ENCODE results near the gene MTFR1L.
A peak's percentile ranks its signal among the peaks of the same experiment; 100 is the strongest.

The MTFR1L gene

DNA sequence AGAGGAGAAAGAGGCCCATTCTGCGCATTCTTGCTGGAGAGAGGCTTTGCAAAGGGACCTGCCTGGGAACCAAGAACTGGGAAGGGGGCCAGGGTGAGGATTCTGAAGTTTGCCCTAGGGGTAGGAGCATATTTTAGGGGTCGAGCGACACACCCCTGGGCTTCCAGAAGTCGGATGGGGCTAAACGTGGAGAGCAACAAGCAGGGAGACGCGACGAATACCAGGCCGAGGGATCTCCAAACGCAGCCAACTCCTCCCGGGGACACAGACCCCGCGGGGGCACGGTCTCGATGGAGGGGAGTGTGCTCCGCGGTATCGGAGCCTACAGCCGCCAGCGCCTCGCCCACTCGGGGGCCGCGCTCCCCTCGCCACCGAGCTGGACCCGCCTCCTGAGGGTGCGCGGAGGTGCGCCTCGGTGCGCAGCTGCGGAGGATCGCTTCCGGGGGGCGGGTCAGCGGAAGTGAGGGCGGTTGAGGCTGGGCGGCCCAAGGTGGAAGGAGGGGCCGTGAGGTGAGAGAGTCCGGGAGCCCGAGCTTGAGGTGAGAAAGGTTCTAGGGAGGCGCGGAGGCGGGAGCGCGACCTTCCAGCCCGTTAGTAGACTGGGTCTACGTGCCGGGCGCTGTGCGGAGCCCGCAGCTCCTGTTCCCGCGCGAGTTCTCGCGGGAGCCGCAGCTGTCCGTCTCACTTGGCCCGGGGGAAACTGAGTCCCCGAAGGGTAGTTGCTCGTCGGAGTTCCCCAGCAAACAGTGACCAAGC, at the start of gene MTFR1L:
Gene MTFR1L (plus strand): TSS at position 464 of the 756 bp plus-strand sequence. CDS start 3,151 bp downstream, outside the sequence.
- peak; percentile 73 for TF ChIP-seq TCF12 (IDR thresholded peaks at IDR 0.05; ENCODE audit: low read depth)
- peak; percentile 73 for TF ChIP-seq MAX (IDR thresholded peaks at IDR 0.05)
- TF ChIP-seq, protein P1, sequence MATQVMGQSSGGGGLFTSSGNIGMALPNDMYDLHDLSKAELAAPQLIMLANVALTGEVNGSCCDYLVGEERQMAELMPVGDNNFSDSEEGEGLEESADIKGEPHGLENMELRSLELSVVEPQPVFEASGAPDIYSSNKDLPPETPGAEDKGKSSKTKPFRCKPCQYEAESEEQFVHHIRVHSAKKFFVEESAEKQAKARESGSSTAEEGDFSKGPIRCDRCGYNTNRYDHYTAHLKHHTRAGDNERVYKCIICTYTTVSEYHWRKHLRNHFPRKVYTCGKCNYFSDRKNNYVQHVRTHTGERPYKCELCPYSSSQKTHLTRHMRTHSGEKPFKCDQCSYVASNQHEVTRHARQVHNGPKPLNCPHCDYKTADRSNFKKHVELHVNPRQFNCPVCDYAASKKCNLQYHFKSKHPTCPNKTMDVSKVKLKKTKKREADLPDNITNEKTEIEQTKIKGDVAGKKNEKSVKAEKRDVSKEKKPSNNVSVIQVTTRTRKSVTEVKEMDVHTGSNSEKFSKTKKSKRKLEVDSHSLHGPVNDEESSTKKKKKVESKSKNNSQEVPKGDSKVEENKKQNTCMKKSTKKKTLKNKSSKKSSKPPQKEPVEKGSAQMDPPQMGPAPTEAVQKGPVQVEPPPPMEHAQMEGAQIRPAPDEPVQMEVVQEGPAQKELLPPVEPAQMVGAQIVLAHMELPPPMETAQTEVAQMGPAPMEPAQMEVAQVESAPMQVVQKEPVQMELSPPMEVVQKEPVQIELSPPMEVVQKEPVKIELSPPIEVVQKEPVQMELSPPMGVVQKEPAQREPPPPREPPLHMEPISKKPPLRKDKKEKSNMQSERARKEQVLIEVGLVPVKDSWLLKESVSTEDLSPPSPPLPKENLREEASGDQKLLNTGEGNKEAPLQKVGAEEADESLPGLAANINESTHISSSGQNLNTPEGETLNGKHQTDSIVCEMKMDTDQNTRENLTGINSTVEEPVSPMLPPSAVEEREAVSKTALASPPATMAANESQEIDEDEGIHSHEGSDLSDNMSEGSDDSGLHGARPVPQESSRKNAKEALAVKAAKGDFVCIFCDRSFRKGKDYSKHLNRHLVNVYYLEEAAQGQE (IDR thresholded peaks at IDR 0.05; ENCODE audit: low read depth) = no peak
- TF ChIP-seq CEBPB (IDR thresholded peaks at IDR 0.05) = no peak
- peak; percentile 69 for TF ChIP-seq EGR1 (IDR thresholded peaks at IDR 0.05)
- TF ChIP-seq RAD21 (IDR thresholded peaks at IDR 0.05; ENCODE audit: low read depth) = no peak
- no peak for TF ChIP-seq NFIC (IDR thresholded peaks at IDR 0.05)
- no peak for TF ChIP-seq YY1 (IDR thresholded peaks at IDR 0.05; ENCODE audit: low read depth)
- TF ChIP-seq TAF1 (IDR thresholded peaks at IDR 0.05; ENCODE audit: low read depth) = peak; percentile 81
- TF ChIP-seq EP300 (IDR thresholded peaks at IDR 0.05; ENCODE audit: borderline replicate concordance) = no peak
- peak; percentile 81 for TF ChIP-seq ZBTB7A (IDR thresholded peaks at IDR 0.05; ENCODE audit: low read depth)
- 0 out of 2 replicates have a peak, but pooled peaks have one; percentile 23 for TF ChIP-seq USF1 (IDR thresholded peaks at IDR 0.05)
- no peak for TF ChIP-seq CREB1 (IDR thresholded peaks at IDR 0.05; ENCODE audit: low read depth)
- TF ChIP-seq FOXM1 (IDR thresholded peaks at IDR 0.05; ENCODE audit: borderline replicate concordance, low read depth) = no peak
- TF ChIP-seq TEAD4 (IDR thresholded peaks at IDR 0.05) = no peak; the same call in 1 of the 2 replicates

- TF ChIP-seq TCF12 (IDR thresholded peaks at IDR 0.05; ENCODE audit: low read depth) (no peak), EGR1 (IDR thresholded peaks at IDR 0.05) (no peak), FOXM1 (IDR thresholded peaks at IDR 0.05; ENCODE audit: borderline replicate concordance, low read depth) (no peak), TAF1 (IDR thresholded peaks at IDR 0.05; ENCODE audit: low read depth) (no peak), NFIC (IDR thresholded peaks at IDR 0.05) (no peak), RAD21 (IDR thresholded peaks at IDR 0.05; ENCODE audit: low read depth) (no peak), ZBTB7A (IDR thresholded peaks at IDR 0.05; ENCODE audit: low read depth) (no peak), YY1 (IDR thresholded peaks at IDR 0.05; ENCODE audit: low read depth) (no peak)
- TF ChIP-seq, protein P1 (IDR thresholded peaks at IDR 0.05; ENCODE audit: low read depth) = no peak
These were observed 49.1 kb upstream of the MTFR1L start for GRCh38 chr1:25770541-25771220.

DNA sequence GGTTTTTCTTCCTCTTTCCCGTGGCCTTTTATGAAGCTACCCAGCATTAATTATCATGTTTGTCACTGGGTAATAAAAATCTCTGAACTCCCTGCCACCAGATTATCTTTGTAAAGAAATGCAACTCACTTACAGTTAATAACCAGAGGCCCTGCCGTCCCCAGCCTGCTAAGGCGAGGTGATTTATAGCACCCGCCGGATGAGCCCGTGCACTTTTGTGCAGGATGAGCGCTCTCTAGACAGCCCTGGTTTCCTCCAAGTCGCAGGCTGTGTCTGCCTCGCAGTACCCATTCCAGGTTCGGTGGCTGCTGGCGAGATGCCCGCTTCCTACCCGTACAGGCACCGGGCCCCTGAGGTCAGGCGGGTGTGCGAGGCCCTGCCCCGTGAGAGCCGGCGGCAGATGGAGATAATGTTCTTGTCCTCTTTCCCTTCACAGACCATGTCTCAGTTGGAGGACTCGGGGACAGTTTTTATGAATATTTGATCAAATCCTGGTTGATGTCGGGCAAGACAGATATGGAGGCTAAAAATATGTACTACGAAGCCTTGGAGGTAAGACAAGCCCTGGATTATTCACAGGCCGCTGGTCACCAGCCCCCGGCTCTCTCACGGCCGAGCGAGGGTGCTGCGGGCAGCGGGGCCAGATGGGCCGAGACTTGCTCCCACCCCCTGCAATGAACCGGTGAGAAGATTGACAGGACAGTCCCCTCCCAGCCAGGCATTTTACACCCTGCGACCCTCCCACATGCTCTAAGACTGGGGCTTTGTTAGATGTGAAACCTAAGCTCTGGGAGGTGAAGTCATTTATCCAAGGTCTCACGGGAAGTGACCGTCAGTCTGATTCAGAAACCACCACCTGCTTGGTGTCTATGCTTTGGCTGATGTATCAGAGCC, 48.3 kb upstream of the MTFR1L start:
- TF ChIP-seq YY1 (IDR thresholded peaks at IDR 0.05; ENCODE audit: low read depth) (no peak), FOXM1 (IDR thresholded peaks at IDR 0.05; ENCODE audit: borderline replicate concordance, low read depth) (no peak), MAX (IDR thresholded peaks at IDR 0.05) (no peak), CREB1 (IDR thresholded peaks at IDR 0.05; ENCODE audit: low read depth) (no peak), ZBTB7A (IDR thresholded peaks at IDR 0.05; ENCODE audit: low read depth) (no peak), EGR1 (IDR thresholded peaks at IDR 0.05) (no peak), TAF1 (IDR thresholded peaks at IDR 0.05; ENCODE audit: low read depth) (no peak), CEBPB (IDR thresholded peaks at IDR 0.05) (no peak), USF1 (IDR thresholded peaks at IDR 0.05) (no peak), NFIC (IDR thresholded peaks at IDR 0.05) (no peak), TEAD4 (IDR thresholded peaks at IDR 0.05) (no peak), EP300 (IDR thresholded peaks at IDR 0.05; ENCODE audit: borderline replicate concordance) (no peak), RAD21 (IDR thresholded peaks at IDR 0.05; ENCODE audit: low read depth) (no peak), TCF12 (IDR thresholded peaks at IDR 0.05; ENCODE audit: low read depth) (no peak)
- TF ChIP-seq, protein P1 (IDR thresholded peaks at IDR 0.05; ENCODE audit: low read depth) = no peak
